Caco-2 (cell line): Measurements from ENCODE around the gene C12orf50. TPM values are rescaled to one million over a fixed set of nuclear protein-coding genes. Genes with fewer than 3 reads are reported as not detected.

Experiments
- BruUV-seq: library from RNA; stranded (reverse); fragments of 400-500 nt; replicated peaks from 2 replicates; lab custom pipeline; 2021; lab: Mats Ljungman, UMichigan
- CTCF ChIA-PET: fragments of 300-600 bp; sonication (Branson Sonifier 250); formaldehyde crosslinking; loops from one replicate; lab custom pipeline; 2022; ENCODE audit warnings: antibody characterized with exemption; lab: Charles Lee
- POLR2A ChIA-PET: fragments of 300-600 bp; sonication (Branson Sonifier 250); formaldehyde crosslinking; loops from one replicate; lab custom pipeline; 2022; ENCODE audit warnings: antibody characterized with exemption; lab: Charles Lee
- DNase-seq, 2 experiments: peaks; one replicate each; pipeline versions ENCODE4 v3.0.0 to v3.0.0-alpha.2; 2020 to 2022
- H3K27me3 ChIP-seq: replicated peaks from 2 replicates; pipeline ENCODE4 v1.6.0; 2011; ENCODE audit warnings: low read length; ENCODE audit not compliant: control insufficient read depth, insufficient read depth
- H3K36me3 ChIP-seq: 2 replicates; pipeline ENCODE4 v1.5.1; 2011; ENCODE audit warnings: low read length; ENCODE audit not compliant: control insufficient read depth, insufficient read depth
- H3K4me1 ChIP-seq: fragments of 250-450 bp; sonication (Bioruptor Pico); 2 replicates; pipeline ENCODE4 v1.5.1; 2020; ENCODE audit warnings: mild to moderate bottlenecking
- H3K4me3 ChIP-seq: 2 replicates; pipeline ENCODE4 v1.5.1; 2011; ENCODE audit warnings: low read depth, mild to moderate bottlenecking, control low read depth, low read length
- H3K9me3 ChIP-seq: fragments of 250-450 bp; sonication (Bioruptor Pico); 2 replicates; pipeline ENCODE4 v1.5.1; 2020; ENCODE audit warnings: mild to moderate bottlenecking, moderate library complexity
- H3K27ac Mint-ChIP-seq: one replicate; pipeline ENCODE4 v1.8.0; 2022; ENCODE audit warnings: mixed read lengths; ENCODE audit not compliant: unreplicated experiment
- H3K27me3 Mint-ChIP-seq: one replicate; pipeline ENCODE4 v1.8.0; 2022; ENCODE audit warnings: mixed read lengths; ENCODE audit not compliant: insufficient read depth, unreplicated experiment
- H3K36me3 Mint-ChIP-seq: one replicate; pipeline ENCODE4 v1.8.0; 2022; ENCODE audit warnings: mild to moderate bottlenecking, mixed read lengths; ENCODE audit not compliant: insufficient read depth, unreplicated experiment
- H3K4me1 Mint-ChIP-seq: one replicate; pipeline ENCODE4 v1.8.0; 2022; ENCODE audit warnings: low read depth, mixed read lengths; ENCODE audit not compliant: unreplicated experiment
- H3K4me3 Mint-ChIP-seq: one replicate; pipeline ENCODE4 v1.8.0; 2022; ENCODE audit warnings: mild to moderate bottlenecking, moderate library complexity, mixed read lengths; ENCODE audit not compliant: unreplicated experiment
- H3K9me3 Mint-ChIP-seq: one replicate; pipeline ENCODE4 v1.8.0; 2022; ENCODE audit warnings: mixed read lengths; ENCODE audit not compliant: unreplicated experiment
- CTCF ChIP-seq, 2 experiments: fragments of 200-600 bp in 1 of 2; IDR thresholded peaks; 1 replicate in 1 of 2; 2 replicates in 1 of 2; pipeline versions ENCODE4 v1.5.1 to v1.8.0; 2011 to 2022; ENCODE audit warnings: antibody characterized with exemption in 1 of 2, control low read depth in 1 of 2, inconsistent platforms in 1 of 2, low read depth in 1 of 2, low read length in 1 of 2, mild to moderate bottlenecking in 1 of 2, moderate library complexity in 1 of 2; ENCODE audit not compliant: insufficient read depth in 1 of 2, severe bottlenecking in 1 of 2, unreplicated experiment in 1 of 2
- intact Hi-C: fragments of 100-400 bp; cut with micrococcal nuclease; formaldehyde crosslinking; loops from one replicate; pipeline ENCODE4 v1.10.0; 2022; ENCODE audit not compliant: unreplicated experiment
- total RNA-seq: library from RNA; stranded (reverse); gene quantifications from 2 replicates; pipeline ENCODE4 v1.2.3, GENCODE V29; 2022

Gene C12orf50
- total RNA-seq, 1 experiment from 2014 or later = not detected

- intact Hi-C loops = no loop called here
- H3K9me3 ChIP-seq = no peaks in the 10 kb centered on the region
- Mint-ChIP-seq H3K27ac (no peak overlapping the region), H3K27me3 (no peaks in the 10 kb centered on the region), H3K4me3 (no peak overlapping the region), H3K4me1 (no peaks in the 10 kb centered on the region), H3K9me3 (peaks cover 12% of the 10 kb centered on the region), H3K36me3 (no peaks in the 10 kb centered on the region)
- TF ChIP-seq CTCF (IDR thresholded peaks at IDR 0.05; ENCODE audit: insufficient read depth in 1 of 2, low read depth in 1 of 2, low read length in 1 of 2, severe bottlenecking in 1 of 2, unreplicated experiment in 1 of 2) = no peak
- H3K4me1 ChIP-seq = no peaks in the 10 kb centered on the region
- CTCF ChIA-PET = interaction anchor here (0.7 kb wide), 1 partner anchor 74 kb away, joined by 6 read pairs; no protein-coding TSS in a partner anchor
- POLR2A ChIA-PET = no interaction called here
- no peaks in the 10 kb centered on the region for H3K36me3 ChIP-seq
- no peaks in the 10 kb centered on the region for H3K27me3 ChIP-seq
- DNase-seq = no peak
- BruUV-seq = no TSS peak
- no peak overlapping the region for H3K4me3 ChIP-seq
These were observed 94.0 kb downstream of the C12orf50 start for GRCh38 chr12:87935216-87935615.

- H3K4me3 Mint-ChIP-seq = no peak overlapping the region
- H3K27ac Mint-ChIP-seq = no peak overlapping the region
- Histone ChIP-seq H3K4me1 (no peaks in the 10 kb centered on the region), H3K9me3 (no peaks in the 10 kb centered on the region), H3K36me3 (no peaks in the 10 kb centered on the region), H3K27me3 (no peaks in the 10 kb centered on the region), H3K4me3 (no peak overlapping the region)
- peaks cover 12% of the 10 kb centered on the region for H3K9me3 Mint-ChIP-seq
- ChIA-PET POLR2A (no interaction called here), CTCF (no interaction called here)
- TF ChIP-seq CTCF (IDR thresholded peaks at IDR 0.05; ENCODE audit: insufficient read depth in 1 of 2, low read depth in 1 of 2, low read length in 1 of 2, severe bottlenecking in 1 of 2, unreplicated experiment in 1 of 2) = no peak
- peaks cover 2% of the 10 kb centered on the region for H3K27me3 Mint-ChIP-seq
- intact Hi-C loops = no loop called here
- H3K36me3 Mint-ChIP-seq = no peaks in the 10 kb centered on the region
- no peaks in the 10 kb centered on the region for H3K4me1 Mint-ChIP-seq
- DNase-seq = no peak
- no TSS peak for BruUV-seq
These were observed 95.2 kb downstream of the C12orf50 start for GRCh38 chr12:87933991-87934390.

- no peaks in the 10 kb centered on the region for H3K9me3 ChIP-seq
- no TSS peak for BruUV-seq
- Mint-ChIP-seq H3K27ac (no peak overlapping the region), H3K36me3 (no peaks in the 10 kb centered on the region), H3K4me3 (no peak overlapping the region), H3K27me3 (peaks cover 3% of the 10 kb centered on the region), H3K4me1 (no peaks in the 10 kb centered on the region), H3K9me3 (peaks cover 12% of the 10 kb centered on the region)
- H3K27me3 ChIP-seq = no peaks in the 10 kb centered on the region
- ChIA-PET POLR2A (no interaction called here), CTCF (no interaction called here)
- DNase-seq = no peak
- no peak overlapping the region for H3K4me3 ChIP-seq
- TF ChIP-seq CTCF (IDR thresholded peaks at IDR 0.05; ENCODE audit: insufficient read depth in 1 of 2, low read depth in 1 of 2, low read length in 1 of 2, severe bottlenecking in 1 of 2, unreplicated experiment in 1 of 2) = no peak
- no peaks in the 10 kb centered on the region for H3K36me3 ChIP-seq
- intact Hi-C loops = no loop called here
- no peaks in the 10 kb centered on the region for H3K4me1 ChIP-seq
These were observed 97.4 kb downstream of the C12orf50 start for GRCh38 chr12:87931812-87932211.
